IPS DF 19.7 (cell line): ENCODE data around the gene FBN2.
A peak's percentile ranks its signal among the peaks of the same experiment; 100 is the strongest.

Experiments
- DNase-seq: peaks from one replicate; pipeline ENCODE4 v3.0.0-alpha.2; 2013; ENCODE audit warnings: low read depth, low spot score

The FBN2 gene

GRCh38 chr5:128253161-128253560 is 284.9 kb downstream of the FBN2 start:
- DNase-seq: no peak

GRCh38 chr5:128252756-128253155 is 285.3 kb downstream of the FBN2 start:
- no peak for DNase-seq

- DNase-seq: no peak
Measured at GRCh38 chr5:128252196-128252595, 285.8 kb downstream of the FBN2 start.

- no peak for DNase-seq
Measured at GRCh38 chr5:128245974-128246373, 292.1 kb downstream of the FBN2 start.

GRCh38 chr5:128243958-128244582 is 294.0 kb downstream of the FBN2 start:
- no peak for DNase-seq

- no peak for DNase-seq
Measured at GRCh38 chr5:128241051-128241695, 296.9 kb downstream of the FBN2 start.

- no peak for DNase-seq
Measured at GRCh38 chr5:128237546-128237945, 300.5 kb downstream of the FBN2 start.

GRCh38 chr5:128237000-128237399 is 301.0 kb downstream of the FBN2 start:
- DNase-seq: no peak

- no peak for DNase-seq
Measured at GRCh38 chr5:128236334-128236733, 301.7 kb downstream of the FBN2 start.

GRCh38 chr5:128234928-128235641 is 303.0 kb downstream of the FBN2 start:
- no peak for DNase-seq

- DNase-seq: no peak
Measured at GRCh38 chr5:128228521-128228920, 309.5 kb downstream of the FBN2 start.

- no peak for DNase-seq
Measured at GRCh38 chr5:128228008-128228407, 310.0 kb downstream of the FBN2 start.

GRCh38 chr5:128225245-128226030 is 312.6 kb downstream of the FBN2 start:
- DNase-seq: no peak

- no peak for DNase-seq
Measured at GRCh38 chr5:128224336-128224735, 313.7 kb downstream of the FBN2 start.

- no peak for DNase-seq
Measured at GRCh38 chr5:128220841-128221240, 317.2 kb downstream of the FBN2 start.

GRCh38 chr5:128216860-128217531 is 321.0 kb downstream of the FBN2 start:
- no peak for DNase-seq

- DNase-seq: no peak
Measured at GRCh38 chr5:128216285-128216684, 321.8 kb downstream of the FBN2 start.

- no peak for DNase-seq
Measured at GRCh38 chr5:128213833-128214232, 324.2 kb downstream of the FBN2 start.

GRCh38 chr5:128213340-128213739 is 324.7 kb downstream of the FBN2 start:
- peak; percentile 54 for DNase-seq

GRCh38 chr5:128212191-128212806 is 325.7 kb downstream of the FBN2 start:
- no peak for DNase-seq

- DNase-seq: no peak
Measured at GRCh38 chr5:128208436-128208835, 329.6 kb downstream of the FBN2 start.
